GM21529 (cell line): ENCODE data around the gene ADAMTS17.

Experiments used
- ATAC-seq: cut with Tn5 transposase; IDR thresholded peaks from one replicate; pipeline ENCODE4 v1.9.1; 2021; ENCODE audit not compliant: unreplicated experiment

Gene ADAMTS17

GRCh38 chr15:100227781-100228180 lies 114.0 kb downstream of the ADAMTS17 start:
- no peak for ATAC-seq

- no peak for ATAC-seq
Observed at GRCh38 chr15:100226107-100226506, 115.7 kb downstream of the ADAMTS17 start.

GRCh38 chr15:100224206-100225185 lies 117.3 kb downstream of the ADAMTS17 start:
- ATAC-seq: no peak

GRCh38 chr15:100222349-100222715 lies 119.4 kb downstream of the ADAMTS17 start:
- no peak for ATAC-seq

- no peak for ATAC-seq
Observed at GRCh38 chr15:100221471-100222348, 120.1 kb downstream of the ADAMTS17 start.

- no peak for ATAC-seq
Observed at GRCh38 chr15:100220058-100220768, 121.6 kb downstream of the ADAMTS17 start.

GRCh38 chr15:100218434-100218833 lies 123.3 kb downstream of the ADAMTS17 start:
- no peak for ATAC-seq

- no peak for ATAC-seq
Observed at GRCh38 chr15:100216182-100216581, 125.6 kb downstream of the ADAMTS17 start.

- ATAC-seq: no peak
Observed at GRCh38 chr15:100215843-100216169, 126.0 kb downstream of the ADAMTS17 start.

GRCh38 chr15:100215031-100215842 lies 126.5 kb downstream of the ADAMTS17 start:
- ATAC-seq: no peak

GRCh38 chr15:100211855-100212850 lies 129.6 kb downstream of the ADAMTS17 start:
- ATAC-seq: no peak

GRCh38 chr15:100210338-100210737 lies 131.4 kb downstream of the ADAMTS17 start:
- ATAC-seq: no peak

- no peak for ATAC-seq
Observed at GRCh38 chr15:100208921-100209603, 132.7 kb downstream of the ADAMTS17 start.

GRCh38 chr15:100207053-100207452 lies 134.7 kb downstream of the ADAMTS17 start:
- no peak for ATAC-seq

- no peak for ATAC-seq
Observed at GRCh38 chr15:100206643-100207042, 135.1 kb downstream of the ADAMTS17 start.

- ATAC-seq: no peak
Observed at GRCh38 chr15:100205549-100206295, 136.1 kb downstream of the ADAMTS17 start.

GRCh38 chr15:100204771-100205170 lies 137.0 kb downstream of the ADAMTS17 start:
- ATAC-seq: no peak

- ATAC-seq: no peak
Observed at GRCh38 chr15:100204211-100204610, 137.6 kb downstream of the ADAMTS17 start.
